A673 (cell line): Measurements from ENCODE around the gene ARHGAP24. TPM values are rescaled to one million over a fixed set of nuclear protein-coding genes. Genes with fewer than 3 reads are reported as not detected.

Experiments
- BruUV-seq: library from RNA; stranded (reverse); fragments of 400-500 nt; replicated peaks from 2 replicates; lab custom pipeline; 2021; lab: Mats Ljungman, UMichigan
- CTCF ChIA-PET: fragments of 300-600 bp; sonication (Branson Sonifier 250); formaldehyde crosslinking; loops from one replicate; lab custom pipeline; 2022; ENCODE audit warnings: antibody characterized with exemption; lab: Charles Lee
- POLR2A ChIA-PET: fragments of 300-600 bp; sonication (Branson Sonifier 250); formaldehyde crosslinking; loops from one replicate; lab custom pipeline; 2022; ENCODE audit warnings: antibody characterized with exemption; ENCODE audit not compliant: low non-redundant PET; lab: Charles Lee
- DNase-seq: peaks from one replicate; pipeline ENCODE4 v3.0.0-alpha.2; 2015; ENCODE audit warnings: low spot score
- H3K27ac ChIP-seq: fragments of 200-600 bp; sonication (generic); 2 replicates; pipeline ENCODE4 v1.5.1; 2016; ENCODE audit warnings: mixed run types, low read depth, mild to moderate bottlenecking, mixed read lengths, antibody characterized with exemption, low read length; ENCODE audit not compliant: poor library complexity, severe bottlenecking
- H3K27me3 ChIP-seq: fragments of 200-600 bp; sonication (generic); replicated peaks from 2 replicates; pipeline ENCODE4 v1.6.1; 2017; ENCODE audit warnings: mixed run types, low read depth, mild to moderate bottlenecking, mixed read lengths, antibody characterized with exemption, low read length; ENCODE audit not compliant: insufficient read depth, poor library complexity
- H3K36me3 ChIP-seq: fragments of 200-600 bp; sonication (generic); 2 replicates; pipeline ENCODE4 v1.6.1; 2016; ENCODE audit warnings: mixed run types, mild to moderate bottlenecking, mixed read lengths, antibody characterized with exemption, low read length; ENCODE audit not compliant: insufficient read depth, poor library complexity, severe bottlenecking
- H3K4me1 ChIP-seq: fragments of 200-600 bp; sonication (generic); 2 replicates; pipeline ENCODE4 v1.6.1; 2017; ENCODE audit warnings: mixed run types, mild to moderate bottlenecking, mixed read lengths, antibody characterized with exemption, low read length; ENCODE audit not compliant: insufficient read depth, poor library complexity, severe bottlenecking
- H3K4me3 ChIP-seq: fragments of 200-600 bp; sonication (generic); 2 replicates; pipeline ENCODE4 v1.5.1; 2016; ENCODE audit warnings: low read depth, mixed run types, mild to moderate bottlenecking, mixed read lengths, low read length; ENCODE audit not compliant: poor library complexity, severe bottlenecking
- H3K9me3 ChIP-seq: fragments of 200-600 bp; sonication (generic); 2 replicates; pipeline ENCODE4 v1.6.1; 2016; ENCODE audit warnings: mixed run types, low read depth, mild to moderate bottlenecking, mixed read lengths, antibody characterized with exemption, low read length; ENCODE audit not compliant: poor library complexity, severe bottlenecking
- CTCF ChIP-seq: fragments of 300-800, 200-600 bp; sonication (generic); conservative IDR thresholded peaks from 2 replicates; pipeline ENCODE4 v1.5.1; 2017; ENCODE audit warnings: low read depth, mild to moderate bottlenecking, antibody characterized with exemption, low read length, moderate library complexity, mixed read lengths
- EZH2 ChIP-seq: fragments of 200-600 bp; sonication (generic); IDR thresholded peaks from 2 replicates; pipeline ENCODE4 v1.6.1; 2017; ENCODE audit warnings: borderline replicate concordance, low read depth, mild to moderate bottlenecking, mixed read lengths, antibody characterized with exemption, low read length; ENCODE audit not compliant: poor library complexity, severe bottlenecking
- intact Hi-C: fragments of 100-400 bp; cut with micrococcal nuclease; formaldehyde crosslinking; loops from one replicate; pipeline ENCODE4 v1.10.0; 2022; ENCODE audit not compliant: unreplicated experiment
- total RNA-seq: library from RNA; stranded (reverse); gene quantifications from 2 replicates; pipeline ENCODE4 v1.2.3, GENCODE V29; 2021

ARHGAP24 gene
- total RNA-seq, 1 experiment from 2014 or later, result 5.8 TPM

GRCh38 chr4:85776096-85776495 lies 301.1 kb downstream of the ARHGAP24 start:
- intact Hi-C loops, result no loop called here
- H3K9me3 ChIP-seq, result no peaks in the 10 kb centered on the region
- no peak for DNase-seq
- H3K4me3 ChIP-seq, result no peak overlapping the region
- POLR2A ChIA-PET, result no interaction called here
- H3K27me3 ChIP-seq, result no peaks in the 10 kb centered on the region
- no peaks in the 10 kb centered on the region for H3K36me3 ChIP-seq
- CTCF ChIA-PET, result no interaction called here
- no peaks in the 10 kb centered on the region for H3K4me1 ChIP-seq
- no TSS peak for BruUV-seq
- no peak overlapping the region for H3K27ac ChIP-seq
- TF ChIP-seq EZH2, result no peak
- no peak for TF ChIP-seq CTCF

- H3K4me1 ChIP-seq, result no peaks in the 10 kb centered on the region
- no peak for DNase-seq
- no peak overlapping the region for H3K27ac ChIP-seq
- CTCF ChIA-PET, result no interaction called here
- no peak overlapping the region for H3K4me3 ChIP-seq
- no peaks in the 10 kb centered on the region for H3K9me3 ChIP-seq
- H3K27me3 ChIP-seq, result no peaks in the 10 kb centered on the region
- POLR2A ChIA-PET, result no interaction called here
- no peaks in the 10 kb centered on the region for H3K36me3 ChIP-seq
- intact Hi-C loops, result no loop called here
- no TSS peak for BruUV-seq
- TF ChIP-seq CTCF (no peak), EZH2 (no peak)
These were observed 301.6 kb downstream of the ARHGAP24 start for GRCh38 chr4:85776579-85776978.

GRCh38 chr4:85777908-85778631 lies 303.1 kb downstream of the ARHGAP24 start:
- Histone ChIP-seq H3K27me3 (no peaks in the 10 kb centered on the region), H3K36me3 (no peaks in the 10 kb centered on the region), H3K9me3 (no peaks in the 10 kb centered on the region), H3K27ac (no peak overlapping the region), H3K4me1 (no peaks in the 10 kb centered on the region), H3K4me3 (no peak overlapping the region)
- intact Hi-C loops, result no loop called here
- TF ChIP-seq EZH2 (no peak), CTCF (no peak)
- POLR2A ChIA-PET, result no interaction called here
- no peak for DNase-seq
- CTCF ChIA-PET, result no interaction called here
- no TSS peak for BruUV-seq
